ENCODE measurements around the gene CLECL1.

Gene CLECL1

DNA sequence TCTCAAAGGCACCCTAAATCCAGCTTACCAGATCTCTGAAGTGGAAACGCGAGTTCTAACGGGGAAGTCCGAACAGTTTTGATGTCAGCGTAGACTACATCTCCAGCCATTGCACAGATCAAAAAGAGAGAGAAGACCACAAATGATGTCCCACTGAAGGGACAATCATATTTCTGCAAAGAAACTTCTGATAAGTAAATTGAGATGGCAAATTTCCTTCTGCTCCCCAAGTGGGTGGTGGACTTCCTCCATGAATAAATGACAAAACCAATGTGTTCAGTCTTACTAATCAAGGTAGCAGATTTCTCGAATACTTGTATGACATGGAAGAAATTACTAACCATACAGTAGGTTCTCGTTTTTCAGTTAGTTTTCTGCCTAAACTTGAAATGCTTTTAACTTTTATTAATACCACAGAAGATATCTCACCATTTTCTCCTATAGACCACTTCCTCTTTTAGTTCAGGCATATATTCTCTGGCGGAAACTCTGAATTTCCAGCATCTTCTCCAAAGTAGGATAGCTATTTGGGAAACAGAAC is at the start of gene CLECL1:
Gene CLECL1, minus strand, starts transcription at position 177 of the 541 bp plus-strand sequence.
- no peak for DNase-seq (ENCODE audit: low spot score)

GRCh38 chr12:9781360-9781759 is 48.5 kb upstream of the CLECL1 start:
- no peak for DNase-seq (ENCODE audit: low spot score)

DNA sequence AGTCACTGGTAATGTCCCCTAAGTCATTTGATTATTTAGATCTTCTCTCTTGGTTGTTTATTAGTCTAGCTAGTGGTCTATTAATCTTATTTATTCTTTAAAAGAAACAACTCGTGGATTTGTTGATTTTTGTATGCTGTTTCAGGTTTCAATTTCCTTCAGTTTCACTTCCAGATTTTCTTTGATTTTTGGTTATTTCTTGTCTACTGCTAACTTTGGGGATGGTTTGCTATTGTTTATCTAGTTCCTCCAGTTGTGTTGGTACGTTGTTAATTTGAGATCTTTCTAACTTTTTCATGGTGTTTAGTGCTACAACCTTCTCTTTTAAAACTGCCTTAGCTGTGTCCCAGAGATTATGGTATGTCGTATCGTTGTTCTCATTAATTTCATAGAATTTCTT is 46.3 kb upstream of the CLECL1 start:
- DNase-seq (ENCODE audit: low spot score), result no peak

DNA sequence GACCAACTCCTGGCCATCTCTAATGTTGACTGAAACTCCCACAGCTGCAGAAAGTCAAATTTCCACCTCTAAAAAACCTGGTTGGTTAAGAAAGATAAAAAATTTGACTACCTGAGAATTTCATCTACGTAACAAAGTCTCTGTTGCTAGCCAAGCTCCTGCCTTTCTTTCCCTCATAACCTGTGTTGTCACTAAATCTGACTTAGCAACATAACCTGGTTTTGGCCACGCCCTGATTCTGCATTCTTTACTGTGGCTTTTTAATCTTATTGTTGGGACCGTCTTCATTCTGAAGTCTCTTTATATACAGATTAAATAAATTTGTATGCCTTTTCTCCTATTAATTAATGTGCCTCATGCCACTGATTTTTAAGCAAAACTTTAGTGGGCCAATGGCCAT is 43.9 kb upstream of the CLECL1 start:
- no peak for DNase-seq (ENCODE audit: low spot score)

- peak; percentile 49 for DNase-seq (ENCODE audit: low spot score)
Measured at GRCh38 chr12:9773216-9773877, 40.5 kb upstream of the CLECL1 start.

DNA sequence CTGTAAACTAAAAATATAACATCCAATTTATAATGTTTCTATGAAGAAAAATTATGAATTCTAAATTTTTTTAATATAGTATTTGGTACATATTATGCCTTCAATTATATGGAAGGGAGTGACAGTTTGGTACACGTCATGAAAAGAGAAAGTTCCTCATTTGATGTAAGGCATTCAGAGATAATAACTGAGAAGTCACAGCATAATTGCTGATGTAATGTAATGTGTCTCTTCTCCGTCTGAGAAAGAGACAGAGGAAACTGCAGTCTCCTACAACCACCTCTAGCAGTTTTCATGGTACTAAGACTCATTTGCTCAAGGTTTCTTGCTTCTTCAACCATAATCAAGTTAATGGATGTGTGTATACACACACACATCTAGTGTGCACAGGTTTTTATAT is 30.1 kb upstream of the CLECL1 start:
- DNase-seq (ENCODE audit: low spot score), result no peak

GRCh38 chr12:9762369-9762768 is 29.5 kb upstream of the CLECL1 start:
- no peak for DNase-seq (ENCODE audit: low spot score)

DNA sequence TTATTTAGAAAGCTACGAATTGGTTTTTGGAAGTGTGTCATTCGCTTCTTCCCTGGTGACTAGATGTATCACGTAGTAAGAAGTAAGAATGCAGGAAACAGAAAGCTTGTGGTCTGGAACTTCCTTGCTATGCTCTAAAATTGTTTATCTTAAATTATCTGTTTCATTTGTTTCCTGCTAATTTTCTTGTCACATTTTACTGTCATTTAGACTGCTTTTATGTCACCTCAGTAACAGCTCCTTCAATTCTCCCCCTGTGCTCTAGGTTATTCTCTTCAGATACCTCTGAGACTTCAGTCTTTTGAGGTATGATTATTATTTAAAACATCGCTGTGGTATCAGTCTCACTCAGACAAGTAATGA is 28.5 kb upstream of the CLECL1 start:
- peak; percentile 71 for DNase-seq (ENCODE audit: low spot score)

DNA sequence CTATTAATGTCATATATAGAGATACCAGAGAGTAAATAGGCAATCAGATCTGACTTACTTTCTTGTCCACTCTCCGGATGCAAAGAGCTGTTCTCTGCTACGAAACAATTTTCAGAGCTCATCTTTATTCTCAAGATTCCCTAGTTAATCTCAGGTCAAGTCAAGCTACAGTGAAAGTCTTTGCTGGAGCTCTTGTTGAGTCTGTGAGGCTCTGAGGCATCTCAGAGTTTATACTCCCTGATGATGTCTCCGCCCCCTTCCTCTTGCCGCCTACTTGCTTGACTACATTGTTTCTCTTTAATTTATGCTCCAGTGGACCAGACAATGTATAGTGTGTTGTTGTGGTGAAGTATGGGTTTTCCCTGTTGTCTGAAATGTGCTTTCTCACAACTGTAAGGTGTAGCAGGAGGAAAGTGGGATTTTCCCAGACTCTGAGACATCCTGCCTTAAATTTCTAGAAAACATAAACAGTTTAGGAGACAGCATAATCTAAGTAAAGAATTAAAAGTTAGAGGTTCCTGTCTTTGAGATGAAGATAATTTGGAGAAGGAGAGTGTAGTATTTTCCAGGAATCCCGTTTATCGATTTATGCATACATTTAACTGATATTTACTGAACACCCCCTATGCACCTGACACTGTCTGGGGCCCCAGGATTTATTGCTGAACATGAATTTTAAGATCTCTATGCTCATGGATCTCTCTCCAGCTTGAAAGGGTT is 28.0 kb upstream of the CLECL1 start, which contains the start of gene CD69:
Gene CD69, minus strand, starts transcription at position 203 of the 720 bp plus-strand sequence. Its CDS starts 81 bp downstream, at position 122.
- DNase-seq (ENCODE audit: low spot score), result peak; percentile 90

DNA sequence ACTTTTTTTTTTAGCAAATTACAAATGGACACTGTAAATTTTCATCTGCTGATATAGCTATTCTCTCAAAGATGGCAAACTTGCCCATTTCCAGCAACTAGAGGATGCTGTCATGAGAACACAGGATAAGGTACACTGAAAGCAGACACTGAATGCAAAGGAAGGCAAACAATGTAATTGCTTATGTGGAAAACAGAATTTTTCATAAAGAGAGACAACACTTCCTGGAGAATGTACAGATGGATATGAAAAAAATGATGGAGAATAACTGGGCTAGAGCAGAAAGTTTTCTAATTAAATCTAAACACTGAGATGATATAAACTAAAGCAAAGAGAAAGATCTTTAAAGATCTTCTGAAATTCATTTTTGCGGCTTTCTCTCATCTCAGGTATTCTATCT is 27.2 kb upstream of the CLECL1 start:
- DNase-seq (ENCODE audit: low spot score), result no peak

DNA sequence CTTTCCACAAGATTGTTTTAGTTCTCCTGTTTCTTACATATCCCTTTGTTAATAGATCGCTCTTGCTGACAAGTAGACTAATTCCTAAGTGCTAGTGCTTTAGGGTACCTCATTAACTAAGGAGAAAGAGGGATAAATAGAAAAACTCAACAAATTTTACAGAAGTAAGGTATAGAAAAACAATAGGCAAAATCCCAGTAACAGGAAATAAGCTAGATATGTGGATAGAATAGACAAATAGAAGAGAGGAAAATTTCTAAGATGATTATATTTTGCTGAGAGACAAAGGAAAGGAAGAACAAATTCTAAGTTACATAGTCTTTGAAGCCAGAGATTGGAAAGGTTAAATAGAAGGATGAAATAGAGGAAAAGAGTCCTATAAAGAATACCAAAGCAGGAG is 26.8 kb upstream of the CLECL1 start:
- no peak for DNase-seq (ENCODE audit: low spot score)

DNA sequence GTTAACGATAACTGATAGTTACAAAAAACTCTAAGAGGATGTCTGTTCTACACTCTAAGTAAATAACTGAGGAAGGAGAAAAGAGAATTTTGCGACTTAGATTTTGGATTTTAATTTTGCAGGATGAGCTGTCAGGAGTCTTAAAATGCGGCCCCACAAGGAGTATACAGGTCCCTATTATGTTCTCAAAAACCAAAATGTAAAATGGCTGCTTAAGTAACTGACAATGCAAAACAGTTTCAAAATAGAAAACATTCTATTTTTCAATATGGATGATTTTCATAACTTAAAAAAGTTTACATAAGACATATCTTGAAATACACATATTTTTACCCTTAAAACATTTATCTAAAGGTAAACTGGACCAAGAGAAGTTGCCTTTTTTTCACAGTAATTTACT is 25.2 kb upstream of the CLECL1 start:
- no peak for DNase-seq (ENCODE audit: low spot score)

DNA sequence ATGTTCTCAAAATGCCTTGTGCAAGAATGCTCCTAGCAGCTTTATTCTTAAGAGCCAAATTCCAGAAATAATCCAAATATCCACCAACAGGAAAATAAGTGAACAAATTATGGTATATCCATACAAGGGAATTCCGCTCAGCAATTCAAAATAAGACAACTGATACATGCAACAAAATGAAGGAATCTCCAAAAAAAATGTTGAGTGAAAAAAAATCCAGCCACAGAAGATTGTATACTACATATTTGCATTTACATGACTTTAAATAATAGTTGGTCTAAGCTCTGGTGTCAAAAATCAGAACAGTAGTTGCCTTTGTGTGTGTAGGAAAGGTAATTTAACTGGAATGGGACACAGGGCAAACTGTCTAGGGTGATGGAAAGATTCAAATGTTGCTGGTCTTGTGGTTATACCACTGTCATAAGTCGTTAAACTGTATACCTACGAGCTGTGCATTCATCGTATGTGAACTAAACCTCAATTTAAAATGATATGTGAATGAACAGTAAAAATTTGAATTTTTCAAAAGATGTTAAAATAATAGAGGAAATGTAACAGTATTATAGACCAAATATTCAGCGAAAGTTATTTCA is 24.6 kb upstream of the CLECL1 start:
- DNase-seq (ENCODE audit: low spot score), result no peak

GRCh38 chr12:9756706-9757105 is 23.8 kb upstream of the CLECL1 start:
- no peak for DNase-seq (ENCODE audit: low spot score)

DNA sequence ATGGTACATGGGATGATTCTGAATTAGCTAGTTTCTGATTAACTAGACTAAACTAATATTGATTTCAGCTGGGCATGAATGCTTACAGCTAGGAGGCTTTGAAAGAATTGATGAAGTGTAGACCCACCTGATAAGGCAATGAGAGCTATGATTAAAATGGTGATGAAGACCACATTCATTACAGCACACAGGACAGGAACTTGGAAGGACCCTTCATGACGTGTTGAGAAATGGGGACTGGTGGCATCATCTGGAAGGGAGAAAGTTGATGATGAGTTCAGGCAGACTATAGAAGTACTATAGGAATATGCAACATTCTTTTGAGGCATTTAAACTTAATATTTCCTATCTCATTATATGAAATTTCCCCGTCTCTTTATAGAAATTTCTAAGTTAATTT is 23.3 kb upstream of the CLECL1 start:
- no peak for DNase-seq (ENCODE audit: low spot score)

- DNase-seq (ENCODE audit: low spot score), result no peak
Measured at GRCh38 chr12:9755567-9755966, 22.7 kb upstream of the CLECL1 start.

DNA sequence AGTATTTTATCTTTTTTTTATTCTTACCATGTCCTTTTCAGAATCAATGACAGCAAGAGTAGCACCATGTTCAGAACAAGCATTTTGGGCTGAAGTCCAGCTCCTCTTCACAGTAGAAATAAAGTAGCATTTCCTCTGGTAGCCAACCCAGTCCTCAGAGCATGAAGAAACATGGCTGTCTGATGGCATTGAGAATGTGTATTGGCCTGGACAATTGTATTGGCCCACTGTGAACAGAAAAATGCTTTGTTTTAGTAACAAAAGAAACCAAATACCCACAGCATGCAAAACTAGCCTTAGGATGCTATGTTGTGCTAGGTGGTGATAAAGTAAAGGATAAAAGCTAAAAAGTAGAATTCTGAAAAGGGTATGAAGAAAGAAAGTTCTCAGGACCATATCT is 22.1 kb upstream of the CLECL1 start:
- DNase-seq (ENCODE audit: low spot score), result no peak

DNA sequence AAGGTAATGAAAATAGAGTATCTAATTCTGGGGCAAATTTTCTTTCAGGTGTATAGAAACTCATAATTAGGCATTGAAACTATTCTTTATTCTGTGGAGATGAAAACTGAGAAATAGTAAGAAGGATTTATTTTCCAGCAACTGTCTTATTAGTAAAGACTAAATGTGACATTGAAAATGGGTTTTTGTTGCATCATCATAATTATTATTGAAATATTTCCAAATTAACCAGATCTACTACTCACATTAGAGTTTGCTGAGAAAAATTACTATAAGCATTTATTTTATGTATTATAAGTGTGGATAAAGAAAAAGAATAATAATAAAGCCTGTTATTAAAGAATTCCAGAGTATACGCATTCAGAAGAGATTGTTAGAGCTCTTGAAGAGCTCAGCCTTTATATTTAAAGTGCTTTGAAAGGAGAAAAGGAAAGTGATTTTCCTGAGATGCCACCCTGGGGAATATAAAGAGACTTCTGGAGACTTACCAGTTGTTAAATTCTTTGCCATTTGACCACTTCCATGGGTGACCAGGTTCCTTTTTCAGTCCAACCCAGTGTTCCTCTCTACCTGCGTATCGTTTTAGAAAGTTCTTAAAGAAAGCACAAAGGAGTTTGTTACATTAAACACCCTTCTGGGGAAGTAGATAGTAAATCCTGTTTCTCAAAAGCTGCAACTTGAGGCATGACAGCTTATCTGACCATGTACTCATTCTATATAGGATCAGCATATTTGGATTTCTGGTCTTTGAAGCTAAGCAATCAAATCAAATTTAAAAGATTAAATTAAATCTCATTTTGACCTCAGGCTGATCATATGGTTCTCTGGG is 21.4 kb upstream of the CLECL1 start:
- DNase-seq (ENCODE audit: low spot score), result no peak

- DNase-seq (ENCODE audit: low spot score), result no peak
Measured at GRCh38 chr12:9753498-9753897, 20.6 kb upstream of the CLECL1 start.

DNA sequence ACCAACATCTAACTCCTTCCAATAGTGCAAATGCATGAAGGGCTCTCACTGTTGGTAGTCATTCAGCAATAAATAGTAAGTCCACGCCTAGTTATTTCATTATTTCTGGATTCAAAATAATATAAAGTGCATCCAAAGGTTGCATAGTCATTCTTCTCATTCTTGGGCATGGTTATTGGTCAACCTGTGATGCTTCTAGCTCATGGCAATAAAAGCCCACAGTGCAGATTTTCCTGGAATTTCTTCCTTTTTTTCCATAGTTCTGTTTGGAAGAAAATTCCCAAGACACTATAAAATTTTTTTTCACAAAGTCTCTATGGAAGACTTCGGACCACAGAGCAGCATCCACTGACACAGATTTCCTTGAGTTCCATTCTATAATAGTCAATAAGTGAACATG is 20.2 kb upstream of the CLECL1 start:
- DNase-seq (ENCODE audit: low spot score), result no peak

- no peak for DNase-seq (ENCODE audit: low spot score)
Measured at GRCh38 chr12:9752145-9752933, 19.4 kb upstream of the CLECL1 start.

Data from CD4-positive, alpha-beta T cell treated with Interleukin-2 at 100 ng/mL for 4 hours (primary cell).